Activated naive CD4-positive, alpha-beta T cell treated with anti-CD3 and anti-CD28 coated beads, Interleukin-2, amount 50 U/mL, for 16 hours (primary cell): ENCODE measurements around the gene EBF3.

Experiments
- DNase-seq: peaks from one replicate; pipeline ENCODE4 v3.0.0-alpha.2; 2020

The EBF3 gene

DNA sequence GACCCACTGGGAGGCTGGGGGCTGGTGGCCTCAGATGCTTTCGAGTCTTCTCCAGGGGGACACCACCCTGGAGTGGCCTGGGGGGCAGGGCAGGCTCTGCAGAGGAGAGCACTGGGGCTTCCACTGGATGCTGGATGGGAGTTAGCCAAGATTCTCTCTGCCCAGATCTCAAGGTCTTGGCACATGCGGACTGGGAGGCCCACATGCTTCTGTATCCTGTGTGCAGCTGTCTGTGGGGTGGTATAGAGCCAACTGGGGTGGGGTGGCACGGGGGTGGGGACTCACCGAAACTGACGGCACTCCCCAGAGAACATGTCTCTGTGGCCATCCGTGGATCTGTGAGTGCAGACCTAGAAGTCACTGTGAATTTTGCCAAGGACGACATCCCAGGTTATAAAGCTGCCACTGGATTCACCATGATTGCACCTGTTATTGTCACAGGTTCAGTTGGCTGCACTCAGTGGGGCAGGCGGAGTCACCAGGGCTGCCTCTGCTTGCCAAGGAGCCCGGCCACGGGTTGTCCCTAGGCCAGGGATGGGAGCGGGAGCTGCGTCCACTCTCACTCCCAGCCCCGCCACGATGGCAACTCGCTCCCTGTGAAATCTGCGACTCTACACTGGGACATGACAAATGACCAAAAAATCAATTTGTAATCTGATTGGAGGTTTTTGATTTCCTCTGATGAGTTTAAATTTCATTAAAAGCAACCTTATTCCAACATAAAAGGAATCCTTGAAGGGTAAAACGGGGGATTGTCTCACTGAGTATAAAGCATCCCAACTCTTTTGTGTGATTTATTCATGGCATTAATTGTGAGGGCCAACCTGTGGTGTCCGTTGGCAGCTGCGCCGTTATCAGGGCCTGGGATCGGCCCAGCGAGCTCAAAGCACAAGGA lies 131.3 kb downstream of the EBF3 start:
- no peak for DNase-seq

DNA sequence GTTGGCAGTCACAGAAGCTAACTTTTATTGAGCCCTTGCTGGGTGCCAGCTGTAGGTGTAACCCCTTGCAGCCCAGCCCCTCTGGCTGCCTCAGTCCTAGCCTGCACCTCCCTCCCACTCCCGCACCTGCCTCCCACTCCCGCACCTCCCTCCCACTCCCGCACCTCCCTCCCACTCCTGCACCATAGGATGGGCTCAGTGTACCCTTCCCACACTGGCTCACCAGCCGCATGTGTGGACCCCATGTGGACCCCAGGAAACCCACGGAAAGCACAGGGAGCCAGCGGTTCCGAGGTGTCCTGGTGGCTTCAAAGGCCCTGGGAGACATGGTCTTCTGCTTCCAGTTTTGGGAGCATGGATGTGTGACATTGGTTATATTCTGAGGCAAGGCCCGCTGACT lies 132.9 kb downstream of the EBF3 start:
- DNase-seq = no peak

GRCh38 chr10:129825826-129826225 lies 138.2 kb downstream of the EBF3 start:
- no peak for DNase-seq

DNA sequence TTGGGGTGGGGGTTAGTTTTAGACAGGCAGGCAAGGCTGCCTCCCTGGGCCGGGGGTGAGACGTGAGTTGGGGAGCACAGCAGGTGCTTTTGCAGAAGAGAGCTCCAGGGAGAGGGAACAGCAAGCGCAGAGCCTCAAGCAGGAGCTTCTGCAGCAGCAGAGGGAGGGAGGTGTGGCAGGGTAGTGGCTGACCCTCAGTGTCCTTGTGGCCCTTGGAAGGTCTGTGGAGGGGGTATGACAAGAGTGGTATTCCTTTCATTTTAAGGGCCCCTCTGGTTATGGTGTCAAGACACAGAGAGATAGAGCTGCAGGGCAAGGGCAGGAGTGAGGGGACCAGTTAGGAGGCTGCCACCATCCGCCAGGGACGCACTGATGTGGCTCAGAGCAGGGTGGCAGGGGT lies 138.9 kb downstream of the EBF3 start:
- DNase-seq = no peak

GRCh38 chr10:129820451-129820850 lies 143.6 kb downstream of the EBF3 start:
- no peak for DNase-seq

- DNase-seq = no peak
These were observed 147.4 kb downstream of the EBF3 start for GRCh38 chr10:129816656-129817045.

GRCh38 chr10:129815898-129816655 lies 148.0 kb downstream of the EBF3 start:
- no peak for DNase-seq

DNA sequence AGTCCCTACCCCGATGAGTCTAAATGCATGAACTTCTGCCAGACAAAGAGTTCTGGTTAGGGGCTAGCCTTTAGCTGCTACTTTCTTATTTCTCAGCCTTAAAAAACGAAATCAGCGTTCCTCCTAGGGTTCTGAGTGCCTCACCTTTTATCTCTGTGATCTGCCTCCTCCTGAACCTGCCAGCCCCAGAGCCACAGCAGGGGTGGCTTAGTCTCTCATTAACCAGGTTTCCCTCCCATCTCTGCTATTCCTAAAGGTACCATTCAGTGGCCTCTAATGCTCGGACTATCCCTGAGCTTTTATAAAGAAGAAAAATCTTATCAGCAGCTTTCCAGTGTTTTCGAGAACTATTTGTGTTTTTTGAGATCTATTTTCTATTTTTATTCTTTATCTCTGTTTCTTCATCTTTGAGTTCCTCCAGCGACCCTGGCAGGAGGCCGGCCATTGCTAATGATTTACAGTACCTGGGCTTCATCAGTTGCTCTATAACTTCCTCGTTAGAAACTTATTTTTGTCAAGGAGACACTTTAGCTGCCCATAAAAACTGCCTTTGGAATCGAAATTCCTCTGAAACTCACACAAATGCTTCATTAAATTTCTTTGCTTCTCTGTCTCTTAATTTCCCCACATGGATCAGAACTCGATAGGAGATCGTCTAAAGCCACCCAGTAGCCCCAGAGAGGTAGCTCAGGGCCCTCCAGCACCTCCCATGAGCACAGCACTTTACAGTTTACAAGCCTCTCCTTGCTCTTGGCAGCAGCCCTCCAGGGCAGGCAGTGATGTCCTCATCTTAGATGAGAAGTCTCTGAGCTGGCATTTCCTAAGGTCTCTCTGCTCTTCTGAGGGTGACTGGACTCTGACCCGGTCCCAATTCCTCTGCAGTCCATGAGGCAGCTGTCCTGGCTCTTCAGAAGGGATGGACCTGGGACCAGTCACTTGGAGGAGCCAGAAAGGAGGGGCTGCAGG lies 149.1 kb downstream of the EBF3 start:
- no peak for DNase-seq

DNA sequence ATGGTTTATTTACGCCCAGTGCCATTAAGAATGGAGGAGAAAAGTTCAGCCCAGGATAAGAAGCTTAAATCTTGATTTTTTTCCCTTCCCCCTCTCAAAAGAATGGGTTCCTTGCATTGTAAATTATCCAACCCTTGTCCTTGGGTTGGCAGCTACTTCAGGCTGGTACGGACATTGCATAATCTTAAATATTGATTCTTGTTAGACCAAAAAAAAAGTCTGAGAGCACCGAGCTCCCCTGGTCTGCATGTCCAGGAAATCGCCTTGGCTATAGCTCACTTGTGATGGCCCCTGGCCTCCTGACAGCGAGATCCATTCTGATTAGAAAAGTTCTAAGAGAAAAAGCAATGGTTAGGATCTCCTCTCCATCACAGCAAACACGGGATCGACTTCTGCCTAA lies 151.7 kb downstream of the EBF3 start:
- DNase-seq = no peak

- no peak for DNase-seq
These were observed 152.9 kb downstream of the EBF3 start for GRCh38 chr10:129811208-129811607.

GRCh38 chr10:129809841-129810240 lies 154.2 kb downstream of the EBF3 start:
- DNase-seq = no peak

GRCh38 chr10:129809431-129809830 lies 154.6 kb downstream of the EBF3 start:
- no peak for DNase-seq

GRCh38 chr10:129808092-129808983 lies 155.7 kb downstream of the EBF3 start:
- DNase-seq = no peak

DNA sequence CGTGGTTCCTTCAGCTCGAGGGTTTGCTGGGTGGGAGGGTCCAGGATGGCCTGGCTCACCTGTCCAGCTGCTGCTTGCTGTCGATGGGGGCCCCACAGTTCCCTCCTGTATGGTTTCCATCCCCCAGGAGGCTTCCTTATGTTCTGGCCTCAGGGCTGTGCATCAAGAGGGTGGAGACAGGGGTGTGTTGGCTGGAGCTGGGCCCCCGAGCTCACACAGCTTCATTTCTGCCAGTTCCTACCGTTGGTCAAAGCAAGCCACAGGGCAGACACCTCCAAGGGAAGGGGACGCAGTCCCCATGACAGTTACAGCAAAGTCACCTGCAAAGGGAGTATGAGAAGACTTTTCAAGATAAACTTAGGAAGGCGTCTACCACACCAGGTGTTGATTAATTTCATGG lies 156.9 kb downstream of the EBF3 start:
- DNase-seq = no peak

GRCh38 chr10:129800796-129801340 lies 163.2 kb downstream of the EBF3 start:
- DNase-seq = no peak

GRCh38 chr10:129799942-129800341 lies 164.1 kb downstream of the EBF3 start:
- DNase-seq = no peak

DNA sequence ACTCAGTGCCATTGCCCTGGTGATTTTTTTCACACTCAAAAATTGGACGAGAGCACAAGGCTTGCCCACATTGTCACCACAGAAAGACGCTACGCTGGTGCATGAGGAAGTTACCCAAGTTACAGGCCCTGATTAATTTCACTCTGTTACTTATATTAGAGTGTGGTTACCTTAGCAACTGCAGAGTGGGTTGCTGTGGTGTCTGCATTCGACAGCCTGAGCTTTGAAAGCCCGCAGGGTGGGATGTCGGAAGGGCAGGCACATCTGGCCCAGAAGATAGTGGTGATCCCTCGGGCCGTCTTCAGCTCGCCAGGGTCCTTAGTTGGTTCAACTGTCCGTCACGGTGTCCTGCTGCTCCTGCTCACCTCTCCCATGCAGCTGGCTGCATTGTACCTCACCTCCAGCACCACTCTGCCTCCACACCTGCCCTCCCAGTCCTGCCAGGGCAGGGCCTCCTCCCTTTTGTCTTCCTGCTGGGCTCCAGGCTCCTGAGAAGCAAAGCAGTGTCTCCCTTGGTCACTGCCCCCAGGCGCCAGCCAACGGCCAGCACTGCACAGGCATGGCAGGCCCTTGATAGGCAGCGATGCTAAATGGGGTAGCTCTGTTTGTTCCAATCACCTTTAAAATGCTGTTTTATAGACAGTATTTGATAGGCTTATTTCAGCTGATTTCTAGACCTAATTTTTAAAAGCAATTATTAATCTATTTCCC lies 167.2 kb downstream of the EBF3 start:
- DNase-seq = no peak

DNA sequence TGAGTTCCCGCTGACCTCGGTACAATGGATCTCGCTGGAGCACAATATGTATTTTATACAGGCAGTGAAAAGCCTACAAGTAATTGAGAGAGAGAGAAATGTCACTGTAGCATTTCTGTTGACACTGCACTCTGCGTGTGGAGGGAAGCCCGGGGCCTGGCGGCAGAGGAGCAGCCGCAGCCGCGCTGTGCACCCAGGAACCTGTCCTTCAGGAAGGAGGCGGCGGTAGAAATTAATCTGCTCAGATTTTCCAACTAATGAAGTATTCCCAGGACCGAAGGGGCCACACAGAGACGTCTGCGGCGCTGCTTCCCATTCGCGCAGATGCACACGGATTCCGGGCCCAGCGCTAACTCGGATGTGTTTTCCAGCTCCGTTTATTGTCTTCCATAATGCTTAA lies 170.1 kb downstream of the EBF3 start:
- DNase-seq = no peak

- no peak for DNase-seq
These were observed 170.6 kb downstream of the EBF3 start for GRCh38 chr10:129793479-129793878.

DNA sequence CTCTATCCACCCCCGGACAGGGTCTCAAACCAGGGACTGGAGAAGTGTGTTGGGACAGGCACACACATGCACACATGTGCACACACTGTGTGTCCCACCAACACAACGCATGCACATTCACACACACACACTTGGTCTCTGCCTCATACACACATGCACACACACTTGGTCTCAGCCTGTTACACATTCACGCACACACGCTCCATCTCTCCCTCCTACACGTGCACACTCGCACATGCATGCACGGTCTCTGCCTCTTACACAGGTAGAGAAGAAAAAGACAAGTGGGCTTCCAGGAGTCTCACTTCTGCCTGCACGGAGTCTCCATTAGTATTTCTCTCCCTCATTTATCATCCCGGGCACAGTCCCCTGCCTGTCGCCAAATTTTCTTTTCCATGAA lies 171.2 kb downstream of the EBF3 start:
- no peak for DNase-seq

DNA sequence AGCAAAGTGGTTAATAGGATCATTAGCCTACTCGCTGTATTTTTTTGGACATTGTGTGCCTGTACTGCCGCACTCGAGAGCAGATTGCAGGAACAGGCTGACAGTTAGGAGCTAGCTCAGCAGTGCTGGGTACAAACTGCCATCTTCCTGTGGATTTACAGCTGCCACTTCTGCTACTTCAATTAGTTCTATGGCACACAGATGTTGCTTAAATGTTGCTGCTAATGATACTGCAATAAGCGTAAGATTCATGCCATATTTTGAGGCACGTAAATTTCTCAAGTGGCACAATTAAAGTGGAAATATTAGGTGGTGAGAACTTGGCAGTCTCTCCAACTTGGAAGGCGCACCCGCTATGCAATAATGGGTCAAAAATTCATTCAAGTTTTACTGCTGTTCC lies 171.9 kb downstream of the EBF3 start:
- DNase-seq = no peak
